GM23248 (cell line): Measurements from ENCODE around the gene LRFN3.

Experiments
- EZH2 ChIP-seq: fragments of 200-600 bp; sonication (generic); IDR thresholded peaks from 2 replicates; pipeline ENCODE4 v1.6.1; 2018; ENCODE audit warnings: antibody characterized with exemption, mild to moderate bottlenecking; ENCODE audit not compliant: insufficient read depth, poor library complexity, severe bottlenecking
- EZH2phosphoT487 ChIP-seq: fragments of 200-600 bp; sonication (generic); IDR thresholded peaks from 2 replicates; pipeline ENCODE4 v1.6.1; 2018; ENCODE audit warnings: antibody characterized with exemption, moderate library complexity, mild to moderate bottlenecking, low read depth; ENCODE audit not compliant: insufficient read depth

DNA sequence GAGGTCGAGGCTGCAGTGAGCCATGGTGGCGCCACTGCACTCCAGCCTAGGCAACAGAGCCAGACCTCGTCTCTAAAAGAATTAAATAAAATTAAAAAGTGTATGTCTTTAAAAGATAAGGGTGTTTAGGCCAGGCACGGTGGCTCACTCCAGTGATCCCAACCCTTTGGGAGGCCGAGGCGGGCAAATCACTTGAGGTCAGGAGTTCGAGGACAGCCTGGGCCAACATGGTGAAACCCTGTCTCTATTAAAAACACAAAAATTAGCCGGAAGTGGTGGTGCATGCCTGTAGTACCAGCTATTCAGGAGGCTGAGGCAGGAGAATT is 51.4 kb downstream of the LRFN3 start:
- TF ChIP-seq EZH2: no peak
- TF ChIP-seq EZH2phosphoT487: no peak
